Keratinocyte (primary cell): ENCODE results near the gene CELSR3. TPM values are rescaled to one million over a fixed set of nuclear protein-coding genes. Genes with fewer than 3 reads are reported as not detected.

Experiments
- DNase-seq: peaks from one replicate; pipeline ENCODE4 v3.0.0-alpha.2; 2011; ENCODE audit warnings: low read depth, missing footprints, low spot score
- FAIRE-seq: peaks from 2 replicates; lab custom pipeline; 2011; peaks lifted over from hg19 to GRCh38; lab: Jason Lieb, UNC
- H2AFZ ChIP-seq: 2 replicates; pipeline ENCODE4 v1.6.0; 2012; ENCODE audit warnings: low read length, control low read depth, inconsistent platforms; ENCODE audit not compliant: control insufficient read depth
- H3K27ac ChIP-seq: 2 replicates; pipeline ENCODE4 v1.5.1; 2011; ENCODE audit warnings: low read length; ENCODE audit not compliant: control insufficient read depth, insufficient read depth
- H3K27me3 ChIP-seq: 3 replicates; pipeline ENCODE4 v1.6.0; 2011; ENCODE audit warnings: low read length; ENCODE audit not compliant: control insufficient read depth, insufficient read depth; ENCODE audit errors: extremely low read depth
- H3K36me3 ChIP-seq, 2 experiments: 2 replicates in 1 of 2; 3 replicates in 1 of 2; pipeline ENCODE4 v1.5.1; 2011; ENCODE audit warnings: low read length in 2 of 2, mild to moderate bottlenecking in 1 of 2; ENCODE audit not compliant: control insufficient read depth in 2 of 2, insufficient read depth in 2 of 2; ENCODE audit errors: extremely low read depth in 1 of 2
- H3K4me1 ChIP-seq: 3 replicates; pipeline ENCODE4 v1.5.1; 2011; ENCODE audit warnings: low read length; ENCODE audit not compliant: control insufficient read depth, insufficient read depth; ENCODE audit errors: extremely low read depth
- H3K4me2 ChIP-seq: 3 replicates; pipeline ENCODE4 v1.6.0; 2011; ENCODE audit warnings: low read depth, low read length; ENCODE audit not compliant: control insufficient read depth, insufficient read depth; ENCODE audit errors: extremely low read depth
- H3K4me3 ChIP-seq, 3 experiments: fragments of 200-600 bp in 1 of 3; sonication (generic) in 1 of 3; 2 replicates in 2 of 3; 3 replicates in 1 of 3; pipeline ENCODE4 v1.5.1; 2011 to 2016; ENCODE audit warnings: low read length in 3 of 3, mild to moderate bottlenecking in 3 of 3, control low read depth in 2 of 3, inconsistent platforms in 1 of 3, low read depth in 1 of 3, mixed read lengths in 1 of 3, mixed run types in 1 of 3, moderate library complexity in 1 of 3; ENCODE audit not compliant: control insufficient read depth in 2 of 3, insufficient read depth in 2 of 3; ENCODE audit errors: extremely low read depth in 1 of 3
- H3K79me2 ChIP-seq: 2 replicates; pipeline ENCODE4 v1.6.0; 2012; ENCODE audit warnings: low read length; ENCODE audit not compliant: control insufficient read depth, insufficient read depth
- H3K9ac ChIP-seq: 3 replicates; pipeline ENCODE4 v1.6.0; 2011; ENCODE audit warnings: low read length; ENCODE audit not compliant: control insufficient read depth, insufficient read depth; ENCODE audit errors: extremely low read depth
- H3K9me1 ChIP-seq: 3 replicates; pipeline ENCODE4 v1.6.0; 2011; ENCODE audit warnings: low read length; ENCODE audit not compliant: control insufficient read depth, insufficient read depth; ENCODE audit errors: extremely low read depth
- H3K9me3 ChIP-seq: 2 replicates; pipeline ENCODE4 v1.5.1; 2012; ENCODE audit warnings: low read depth, low read length; ENCODE audit not compliant: control insufficient read depth
- H4K20me1 ChIP-seq: 3 replicates; pipeline ENCODE4 v1.6.0; 2011; ENCODE audit warnings: low read length; ENCODE audit not compliant: control insufficient read depth, insufficient read depth; ENCODE audit errors: extremely low read depth
- CTCF ChIP-seq, 3 experiments: IDR thresholded peaks in 1 of 3; conservative IDR thresholded peaks in 1 of 3; optimal IDR thresholded peaks in 1 of 3; 2 replicates in 2 of 3; 3 replicates in 1 of 3; pipeline versions ENCODE3 to v1.5.1; 2011; ENCODE audit warnings: low read length in 3 of 3, mild to moderate bottlenecking in 3 of 3, moderate library complexity in 2 of 3, control low read depth in 1 of 3, inconsistent platforms in 1 of 3; ENCODE audit not compliant: insufficient read depth in 2 of 3; ENCODE audit errors: extremely low read depth in 1 of 3
- EZH2 ChIP-seq: IDR thresholded peaks from one replicate; pipeline ENCODE4 v1.6.1; 2012; ENCODE audit warnings: inconsistent platforms, mild to moderate bottlenecking, low read length, moderate library complexity
- dilution Hi-C: fragments of 300-500 bp; cut with MboI; formaldehyde crosslinking; loops from one replicate; pipeline ENCODE4 v1.7.0; 2020; ENCODE audit warnings: low sequenced_read_pairs; ENCODE audit not compliant: extremely low pct_ligation_motif_present
- polyA plus RNA-seq, 5 experiments: library from polyadenylated mRNA; depleted of rRNA in 3 of 5; stranded (reverse) in 3 of 5; stranded (forward) in 1 of 5; unstranded in 1 of 5; fragments of >200 nt; gene quantifications; 1 replicate in 1 of 5; 2 replicates in 3 of 5; 3 replicates in 1 of 5; pipeline versions ENCODE4 v1.2.1 to v1.2.3, GENCODE V29; 2011 to 2012; ENCODE audit warnings: missing spikeins in 2 of 5, low read depth in 1 of 5, low replicate concordance in 1 of 5

CELSR3 gene
- polyA plus RNA-seq, 1 donor (not counting 4 experiments of a cell fraction or from before 2014, with no cell fraction given): 0.25 TPM

- peaks cover 6% of the 10 kb centered on the region for H3K9me3 ChIP-seq
- H3K4me2 ChIP-seq: no peak within 1 kb of the TSS
- dilution Hi-C loops: no loop called here
- no peaks in the 10 kb centered on the region for H3K79me2 ChIP-seq
- no peaks in the 10 kb centered on the region for H3K27me3 ChIP-seq
- TF ChIP-seq CTCF (optimal IDR thresholded peaks at IDR 0.05 in 1 of 3, IDR thresholded peaks at IDR 0.05 in 1 of 3, conservative IDR thresholded peaks at IDR 0.05 in 1 of 3; ENCODE audit: extremely low read depth in 1 of 3, insufficient read depth in 2 of 3, low read length in 3 of 3) (no peak), EZH2 (no peak)
- H3K36me3 ChIP-seq: peaks cover 9 to 13% of the 10 kb centered on the region in 2 experiments
- H3K9me1 ChIP-seq: no peaks in the 10 kb centered on the region
- H3K4me1 ChIP-seq: no peaks in the 10 kb centered on the region
- no peak for FAIRE-seq
- H3K27ac ChIP-seq: no peak within 1 kb of the TSS
- no peak within 1 kb of the TSS for H2AFZ ChIP-seq
- no peaks in the 10 kb centered on the region for H4K20me1 ChIP-seq
- H3K4me3 ChIP-seq: no peak within 1 kb of the TSS
- no peak within 1 kb of the TSS for H3K9ac ChIP-seq
- no peak for DNase-seq
Measured at GRCh38 chr3:48621461-48621869, 41.2 kb downstream of the CELSR3 start, which contains the start of gene TMEM89. Gene TMEM89, minus strand, starts transcription at chr3:48621769. Its CDS starts 13 bp downstream, at chr3:48621756.

GRCh38 chr3:48619541-48620524, 42.9 kb downstream of the CELSR3 start:
- FAIRE-seq (no peak), DNase-seq (no peak)
- Histone ChIP-seq H3K9me1 (no peaks in the 10 kb centered on the region), H3K79me2 (no peaks in the 10 kb centered on the region), H3K9ac (no peak overlapping the region), H3K4me2 (no peak overlapping the region), H3K4me3 (no peak overlapping the region), H3K4me1 (no peaks in the 10 kb centered on the region), H2AFZ (no peak overlapping the region), H4K20me1 (no peaks in the 10 kb centered on the region), H3K27ac (no peak overlapping the region), H3K36me3 (peaks cover 3 to 4% of the 10 kb centered on the region in 2 experiments), H3K9me3 (peaks cover 6% of the 10 kb centered on the region), H3K27me3 (no peaks in the 10 kb centered on the region)
- TF ChIP-seq EZH2 (no peak), CTCF (optimal IDR thresholded peaks at IDR 0.05 in 1 of 3, IDR thresholded peaks at IDR 0.05 in 1 of 3, conservative IDR thresholded peaks at IDR 0.05 in 1 of 3; ENCODE audit: extremely low read depth in 1 of 3, insufficient read depth in 2 of 3, low read length in 3 of 3) (no peak)
- dilution Hi-C loops: no loop called here
